ENCODE results near the gene GLIS1.

GLIS1 gene

GRCh38 chr1:53588053-53588779 lies 150.7 kb downstream of the GLIS1 start:
- DNase-seq: no peak

GRCh38 chr1:53587252-53587988 lies 151.5 kb downstream of the GLIS1 start:
- no peak for DNase-seq

- no peak for DNase-seq
Observed at GRCh38 chr1:53586765-53587164, 152.2 kb downstream of the GLIS1 start.

- DNase-seq: no peak
Observed at GRCh38 chr1:53585565-53585964, 153.4 kb downstream of the GLIS1 start.

GRCh38 chr1:53585129-53585528 lies 153.8 kb downstream of the GLIS1 start:
- no peak for DNase-seq

GRCh38 chr1:53584777-53585107 lies 154.2 kb downstream of the GLIS1 start:
- DNase-seq: no peak

- no peak for DNase-seq
Observed at GRCh38 chr1:53583868-53584776, 154.8 kb downstream of the GLIS1 start.

GRCh38 chr1:53583021-53583867 lies 155.7 kb downstream of the GLIS1 start:
- DNase-seq: no peak

GRCh38 chr1:53582211-53583020 lies 156.5 kb downstream of the GLIS1 start:
- DNase-seq: no peak

GRCh38 chr1:53581476-53581875 lies 157.5 kb downstream of the GLIS1 start:
- no peak for DNase-seq

GRCh38 chr1:53580739-53581475 lies 158.1 kb downstream of the GLIS1 start:
- DNase-seq: no peak

- no peak for DNase-seq
Observed at GRCh38 chr1:53580009-53580400, 159.0 kb downstream of the GLIS1 start.

- DNase-seq: no peak
Observed at GRCh38 chr1:53579221-53580008, 159.5 kb downstream of the GLIS1 start.

- DNase-seq: no peak
Observed at GRCh38 chr1:53578358-53578757, 160.6 kb downstream of the GLIS1 start.

GRCh38 chr1:53577761-53578100 lies 161.2 kb downstream of the GLIS1 start:
- no peak for DNase-seq

- no peak for DNase-seq
Observed at GRCh38 chr1:53576866-53577760, 161.9 kb downstream of the GLIS1 start.

GRCh38 chr1:53576381-53576801 lies 162.6 kb downstream of the GLIS1 start:
- no peak for DNase-seq

GRCh38 chr1:53575955-53576320 lies 163.0 kb downstream of the GLIS1 start:
- DNase-seq: no peak

Measured in bone marrow (tissue), 2 donors.